Muscle of leg (tissue), 11 donors: ENCODE data around the gene DCP1A. TPM values are rescaled to one million over a fixed set of nuclear protein-coding genes. Genes with fewer than 3 reads are reported as not detected.
"Not testable (repeated sequence)": the region's sequence is repeated elsewhere in the genome, so short reads cannot be mapped to it uniquely, and the experiment has no call there.

ENCODE experiments used
- DNase-seq: peaks from one replicate; pipeline ENCODE4 v3.0.0; 2013
- H3K27ac ChIP-seq: one replicate; pipeline ENCODE4 v1.5.1; 2013; ENCODE audit warnings: mild to moderate bottlenecking, low read length, control low read depth
- H3K27me3 ChIP-seq: one replicate; pipeline ENCODE4 v1.6.1; 2013; ENCODE audit warnings: low read length; ENCODE audit not compliant: control insufficient read depth, insufficient read depth
- H3K36me3 ChIP-seq: one replicate; pipeline ENCODE4 v1.6.1; 2013; ENCODE audit warnings: low read length; ENCODE audit not compliant: control insufficient read depth, insufficient read depth
- H3K4me1 ChIP-seq: one replicate; pipeline ENCODE4 v1.6.1; 2013; ENCODE audit warnings: low read length; ENCODE audit not compliant: control insufficient read depth, insufficient read depth
- H3K4me3 ChIP-seq: one replicate; pipeline ENCODE4 v1.5.1; 2013; ENCODE audit warnings: low read length, control low read depth
- H3K9me3 ChIP-seq: replicated peaks from 2 replicates; pipeline ENCODE4 v1.6.1; 2013; ENCODE audit warnings: low read depth, low read length; ENCODE audit not compliant: control insufficient read depth
- WGBS: methylation state at CpG from one replicate; pipeline ENCODE4 v1.1.5; 2013; ENCODE audit warnings: missing lambda C conversion rate; ENCODE audit not compliant: insufficient coverage; 5-methylcytosine and 5-hydroxymethylcytosine counted together
- polyA plus RNA-seq, 8 donors: library from polyadenylated mRNA; unstranded; fragments of 120-200 nt; gene quantifications; one replicate each; pipeline versions ENCODE4 v1.2.1 to v1.2.3, GENCODE V29; 2013; ENCODE audit warnings: inconsistent platforms in 1 of 8, low replicate concordance in 1 of 8; ENCODE audit not compliant: insufficient read length in 8 of 8, insufficient read depth in 1 of 8
- total RNA-seq: library from RNA; stranded (reverse); fragments of 120-200 nt; gene quantifications from one replicate; pipeline ENCODE4 v1.2.4, GENCODE V29; 2013

Gene DCP1A
- total and polyA plus RNA-seq, 9 donors, result 13.6 to 18.5 (median 16.4) TPM

DNA sequence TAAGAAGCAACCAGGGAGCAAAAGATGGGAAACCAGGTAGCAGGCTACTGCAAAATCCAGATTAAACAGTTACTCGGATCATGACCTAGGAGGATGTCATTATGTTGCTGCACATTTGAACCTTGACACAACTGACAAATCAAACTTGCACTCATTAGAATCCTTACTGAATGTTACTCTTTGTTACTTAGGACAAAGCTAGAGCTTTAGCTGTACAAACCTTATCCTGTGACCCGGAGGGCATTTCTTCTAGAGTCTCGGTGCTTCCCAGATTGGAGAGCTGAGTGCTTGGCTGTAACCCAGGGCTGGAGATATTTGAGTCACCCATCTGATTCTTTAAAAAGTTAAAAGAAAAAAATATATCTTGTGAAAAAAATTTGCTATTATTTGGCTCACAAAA, 43.4 kb downstream of the DCP1A start:
- Histone ChIP-seq H3K4me1 (no peaks in the 10 kb centered on the region), H3K9me3 (no peaks in the 10 kb centered on the region), H3K4me3 (no peak overlapping the region), H3K27me3 (no peaks in the 10 kb centered on the region), H3K27ac (no peak overlapping the region), H3K36me3 (peaks cover 28% of the 10 kb centered on the region)
- DNase-seq, result no peak
- WGBS, result 80% methylated on average over 1 of the region's 3 CpGs

GRCh38 chr3:53303549-53303948, 43.8 kb downstream of the DCP1A start:
- H3K27ac ChIP-seq, result no peak overlapping the region
- H3K4me1 ChIP-seq, result no peaks in the 10 kb centered on the region
- DNase-seq, result no peak
- H3K36me3 ChIP-seq, result peaks cover 26% of the 10 kb centered on the region
- WGBS, result 59% methylated on average over 3 of the region's 3 CpGs
- no peak overlapping the region for H3K4me3 ChIP-seq
- H3K9me3 ChIP-seq, result no peaks in the 10 kb centered on the region
- H3K27me3 ChIP-seq, result no peaks in the 10 kb centered on the region

- 93% methylated on average over 2 of the region's 3 CpGs for WGBS
- H3K4me1 ChIP-seq, result no peaks in the 10 kb centered on the region
- H3K27ac ChIP-seq, result no peak overlapping the region
- peaks cover 29% of the 10 kb centered on the region for H3K36me3 ChIP-seq
- DNase-seq, result no peak
- no peak overlapping the region for H3K4me3 ChIP-seq
- H3K27me3 ChIP-seq, result no peaks in the 10 kb centered on the region
- no peaks in the 10 kb centered on the region for H3K9me3 ChIP-seq
These were observed 46.5 kb downstream of the DCP1A start for GRCh38 chr3:53300826-53301225.

GRCh38 chr3:53299611-53300023, 47.7 kb downstream of the DCP1A start:
- H3K4me1 ChIP-seq, H3K27ac ChIP-seq, H3K4me3 ChIP-seq, H3K27me3 ChIP-seq, H3K9me3 ChIP-seq: not testable (repeated sequence)
- DNase-seq, result peak; percentile 66
- 0% methylated on average over 1 of the region's 5 CpGs for WGBS
- peaks cover 32% of the 10 kb centered on the region for H3K36me3 ChIP-seq

GRCh38 chr3:53295410-53295809, 51.9 kb downstream of the DCP1A start:
- no peak overlapping the region for H3K27ac ChIP-seq
- no CpG with 5 or more reads among the region's 1 CpG for WGBS

DNA sequence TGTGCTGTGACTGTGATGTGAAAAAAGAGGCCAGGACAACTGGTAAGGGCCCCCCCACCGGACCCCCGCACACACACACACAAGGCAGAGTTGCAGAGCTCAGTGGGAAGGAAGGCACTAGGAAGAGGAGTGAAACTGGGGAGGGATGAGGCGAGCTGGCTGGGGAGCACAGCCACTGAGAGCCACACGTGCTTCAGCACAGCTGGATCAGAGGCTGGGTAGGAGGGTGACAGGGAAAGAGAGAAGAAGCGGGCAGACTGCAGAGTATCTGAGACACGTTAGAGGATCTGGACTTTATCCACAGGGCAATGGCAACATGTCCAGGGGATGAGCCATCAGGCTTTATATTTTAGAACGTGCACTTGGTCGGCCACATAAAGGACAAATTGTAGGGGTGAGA, 53.5 kb downstream of the DCP1A start:
- DNase-seq, result no peak
- Histone ChIP-seq H3K27me3 (no peaks in the 10 kb centered on the region), H3K36me3 (peaks cover 51% of the 10 kb centered on the region), H3K4me1 (no peaks in the 10 kb centered on the region), H3K9me3 (no peaks in the 10 kb centered on the region), H3K27ac (no peak overlapping the region), H3K4me3 (no peak overlapping the region)
- 83% methylated on average over 6 of the region's 8 CpGs for WGBS

More at GRCh38 chr3:53295410-53295809, 51.9 kb downstream of the DCP1A start:
- no peaks in the 10 kb centered on the region for H3K27me3 ChIP-seq
- H3K36me3 ChIP-seq, result peaks cover 47% of the 10 kb centered on the region
- H3K4me3 ChIP-seq, result no peak overlapping the region
- no peak for DNase-seq
- H3K9me3 ChIP-seq, result no peaks in the 10 kb centered on the region
- no peaks in the 10 kb centered on the region for H3K4me1 ChIP-seq

- DNase-seq, result no peak
- H3K4me3 ChIP-seq, result no peak overlapping the region
- H3K4me1 ChIP-seq, result no peaks in the 10 kb centered on the region
- no peaks in the 10 kb centered on the region for H3K9me3 ChIP-seq
- H3K27me3 ChIP-seq, result no peaks in the 10 kb centered on the region
- 54% methylated on average over 3 of the region's 4 CpGs for WGBS
- no peak overlapping the region for H3K27ac ChIP-seq
- peaks cover 51% of the 10 kb centered on the region for H3K36me3 ChIP-seq
These were observed 59.1 kb downstream of the DCP1A start for GRCh38 chr3:53288214-53288613.

- Histone ChIP-seq H3K27ac (no peak overlapping the region), H3K4me3 (no peak overlapping the region), H3K9me3 (no peaks in the 10 kb centered on the region), H3K27me3 (no peaks in the 10 kb centered on the region), H3K4me1 (no peaks in the 10 kb centered on the region), H3K36me3 (peaks cover 43% of the 10 kb centered on the region)
- WGBS, result no CpG with 5 or more reads among the region's 4 CpGs
- DNase-seq, result no peak
These were observed 60.2 kb downstream of the DCP1A start for GRCh38 chr3:53287131-53287629.

- WGBS, result no CpG with 5 or more reads among the region's 1 CpG
- no peak overlapping the region for H3K27ac ChIP-seq
- H3K36me3 ChIP-seq, result peaks cover 38% of the 10 kb centered on the region
These were observed 60.6 kb downstream of the DCP1A start for GRCh38 chr3:53286727-53287126.

GRCh38 chr3:53282581-53282980, 64.8 kb downstream of the DCP1A start:
- H3K27me3 ChIP-seq, result no peaks in the 10 kb centered on the region
- no peak overlapping the region for H3K27ac ChIP-seq
- H3K9me3 ChIP-seq, result no peaks in the 10 kb centered on the region
- peaks cover 14% of the 10 kb centered on the region for H3K36me3 ChIP-seq
- H3K4me1 ChIP-seq, result no peaks in the 10 kb centered on the region
- no peak for DNase-seq
- H3K4me3 ChIP-seq, result no peak overlapping the region
- WGBS, result 100% methylated on average over 1 of the region's 8 CpGs

More at GRCh38 chr3:53286727-53287126, 60.6 kb downstream of the DCP1A start:
- Histone ChIP-seq H3K9me3 (no peaks in the 10 kb centered on the region), H3K4me3 (no peak overlapping the region), H3K4me1 (no peaks in the 10 kb centered on the region), H3K27me3 (no peaks in the 10 kb centered on the region)
- DNase-seq, result no peak

GRCh38 chr3:53278667-53279066, 68.7 kb downstream of the DCP1A start:
- WGBS, result 48% methylated on average over 4 of the region's 4 CpGs
- no peak for DNase-seq
- no peaks in the 10 kb centered on the region for H3K4me1 ChIP-seq
- H3K36me3 ChIP-seq, result peaks cover 2% of the 10 kb centered on the region
- H3K9me3 ChIP-seq, result no peaks in the 10 kb centered on the region
- no peaks in the 10 kb centered on the region for H3K27me3 ChIP-seq
- no peak overlapping the region for H3K27ac ChIP-seq
- H3K4me3 ChIP-seq, result no peak overlapping the region
